Measurements from ENCODE around the gene KLHL40.
A peak's percentile ranks its signal among the peaks of the same experiment; 100 is the strongest.

Gene KLHL40, protein sequence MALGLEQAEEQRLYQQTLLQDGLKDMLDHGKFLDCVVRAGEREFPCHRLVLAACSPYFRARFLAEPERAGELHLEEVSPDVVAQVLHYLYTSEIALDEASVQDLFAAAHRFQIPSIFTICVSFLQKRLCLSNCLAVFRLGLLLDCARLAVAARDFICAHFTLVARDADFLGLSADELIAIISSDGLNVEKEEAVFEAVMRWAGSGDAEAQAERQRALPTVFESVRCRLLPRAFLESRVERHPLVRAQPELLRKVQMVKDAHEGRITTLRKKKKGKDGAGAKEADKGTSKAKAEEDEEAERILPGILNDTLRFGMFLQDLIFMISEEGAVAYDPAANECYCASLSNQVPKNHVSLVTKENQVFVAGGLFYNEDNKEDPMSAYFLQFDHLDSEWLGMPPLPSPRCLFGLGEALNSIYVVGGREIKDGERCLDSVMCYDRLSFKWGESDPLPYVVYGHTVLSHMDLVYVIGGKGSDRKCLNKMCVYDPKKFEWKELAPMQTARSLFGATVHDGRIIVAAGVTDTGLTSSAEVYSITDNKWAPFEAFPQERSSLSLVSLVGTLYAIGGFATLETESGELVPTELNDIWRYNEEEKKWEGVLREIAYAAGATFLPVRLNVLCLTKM

DNA sequence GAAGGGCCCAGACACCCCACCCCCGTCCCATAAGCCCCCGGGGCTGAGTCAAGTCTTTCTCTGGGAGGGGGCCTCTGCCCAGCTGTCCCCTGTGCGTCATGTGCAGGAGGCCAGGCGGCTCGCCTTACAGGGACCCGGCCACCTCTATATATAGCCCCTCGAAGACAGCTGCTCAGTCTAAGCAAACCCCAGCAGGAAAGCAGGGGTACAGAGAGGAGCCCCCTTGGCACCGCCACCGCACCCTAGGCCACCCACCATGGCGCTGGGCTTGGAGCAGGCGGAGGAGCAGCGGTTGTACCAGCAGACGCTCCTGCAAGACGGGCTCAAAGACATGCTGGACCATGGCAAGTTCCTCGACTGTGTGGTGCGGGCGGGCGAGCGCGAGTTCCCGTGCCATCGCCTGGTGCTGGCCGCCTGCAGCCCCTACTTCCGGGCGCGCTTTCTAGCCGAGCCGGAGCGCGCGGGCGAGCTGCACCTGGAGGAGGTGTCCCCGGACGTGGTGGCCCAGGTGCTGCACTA lies at the start of gene KLHL40:
Gene KLHL40, plus strand, starts transcription at position 175 of the 519 bp plus-strand sequence. Its CDS starts 82 bp downstream, at position 257.
- DNase-seq (ENCODE audit: low read depth), result no peak

DNA sequence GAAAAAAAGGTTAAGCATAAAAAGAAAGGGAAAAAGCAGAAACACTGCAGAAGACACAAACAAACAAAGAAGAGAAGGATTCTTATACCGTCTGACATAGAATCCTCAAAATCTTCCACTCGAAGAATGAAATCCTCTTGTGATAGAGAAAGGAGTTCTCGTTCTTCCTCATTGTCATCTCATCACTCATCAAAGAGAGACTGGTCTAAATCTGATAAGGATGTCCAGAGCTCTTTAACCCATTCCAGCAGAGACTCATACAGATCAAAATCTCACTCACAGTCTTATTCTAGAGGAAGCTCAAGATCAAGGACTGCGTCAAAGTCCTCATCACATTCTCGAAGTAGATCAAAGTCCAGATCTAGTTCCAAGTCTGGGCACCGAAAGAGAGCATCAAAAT lies 48.3 kb upstream of the KLHL40 start:
- no peak for DNase-seq (ENCODE audit: low read depth)

DNA sequence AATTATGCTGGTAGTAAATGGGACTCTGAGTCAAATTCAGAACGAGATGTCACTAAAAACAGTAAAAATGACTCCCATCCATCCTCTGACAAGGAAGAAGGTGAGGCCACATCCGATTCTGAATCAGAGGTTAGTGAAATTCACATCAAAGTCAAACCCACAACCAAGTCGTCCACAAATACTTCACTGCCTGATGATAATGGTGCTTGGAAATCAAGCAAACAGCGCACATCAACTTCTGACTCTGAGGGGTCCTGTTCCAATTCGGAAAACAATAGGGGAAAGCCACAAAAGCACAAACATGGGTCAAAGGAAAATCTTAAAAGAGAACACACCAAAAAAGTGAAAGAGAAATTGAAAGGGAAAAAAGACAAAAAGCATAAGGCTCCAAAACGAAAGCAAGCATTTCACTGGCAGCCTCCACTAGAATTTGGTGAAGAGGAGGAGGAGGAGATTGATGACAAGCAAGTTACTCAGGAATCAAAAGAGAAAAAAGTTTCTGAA lies 46.9 kb upstream of the KLHL40 start:
- DNase-seq (ENCODE audit: low read depth), result no peak

DNA sequence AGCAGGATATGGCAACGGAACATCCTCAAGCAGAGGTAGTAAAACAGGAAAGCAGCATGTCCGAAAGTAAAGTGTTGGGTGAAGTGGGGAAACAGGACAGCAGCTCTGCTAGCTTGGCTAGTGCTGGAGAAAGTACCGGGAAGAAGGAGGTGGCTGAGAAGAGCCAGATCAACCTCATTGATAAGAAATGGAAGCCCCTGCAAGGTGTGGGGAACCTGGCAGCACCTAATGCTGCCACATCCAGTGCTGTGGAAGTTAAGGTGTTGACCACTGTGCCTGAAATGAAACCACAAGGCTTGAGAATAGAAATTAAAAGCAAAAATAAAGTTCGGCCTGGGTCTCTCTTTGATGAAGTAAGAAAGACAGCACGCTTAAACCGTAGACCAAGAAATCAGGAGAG lies 46.1 kb upstream of the KLHL40 start:
- DNase-seq (ENCODE audit: low read depth), result no peak

DNA sequence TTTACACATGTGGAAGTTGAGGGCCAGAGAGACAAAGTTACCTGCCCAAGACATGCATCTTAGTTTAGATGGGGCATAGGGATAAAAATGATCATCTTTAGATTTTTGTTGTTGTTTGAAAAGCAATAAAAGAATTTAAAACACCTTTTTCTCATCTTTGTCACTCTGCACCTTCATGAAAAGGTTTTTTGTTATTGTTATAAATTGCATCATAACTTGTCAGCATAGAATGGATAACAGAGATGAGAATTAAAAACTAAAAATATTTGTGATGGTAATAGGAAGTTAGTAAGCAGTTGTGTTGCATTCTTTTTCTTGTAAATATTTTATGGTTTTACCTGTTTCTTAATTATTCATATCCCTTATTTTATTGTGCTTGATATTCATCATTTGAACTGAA lies 45.2 kb upstream of the KLHL40 start:
- no peak for DNase-seq (ENCODE audit: low read depth)

DNA sequence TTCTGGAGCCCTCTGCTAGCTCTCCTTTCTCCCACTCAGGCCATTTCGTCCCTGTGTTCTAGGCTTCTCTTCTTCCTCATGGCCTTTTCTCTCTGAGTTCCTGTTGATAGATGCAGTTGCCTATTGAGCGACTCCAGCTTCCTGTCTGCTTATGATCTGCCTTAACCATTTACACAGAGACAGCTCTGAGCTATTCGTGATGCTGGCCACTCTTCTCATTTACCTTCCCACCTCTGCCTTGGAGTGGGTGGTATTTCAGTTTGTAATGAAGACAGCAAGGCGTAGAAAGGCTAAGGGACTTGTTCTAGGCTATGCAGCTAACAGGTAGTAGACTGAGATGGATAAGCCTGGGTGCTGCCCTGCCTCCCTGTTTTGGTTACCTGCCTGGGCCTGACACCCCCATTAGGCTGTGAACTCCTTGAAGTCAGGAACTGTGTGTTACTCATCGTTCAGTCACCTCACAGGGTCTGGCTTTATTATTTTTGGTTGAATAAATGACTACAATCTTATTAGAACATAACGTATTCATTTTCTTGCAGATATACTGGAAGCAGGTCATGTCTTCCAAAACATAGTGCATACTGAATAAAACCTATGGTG lies 44.5 kb upstream of the KLHL40 start:
- DNase-seq (ENCODE audit: low read depth), result no peak

DNA sequence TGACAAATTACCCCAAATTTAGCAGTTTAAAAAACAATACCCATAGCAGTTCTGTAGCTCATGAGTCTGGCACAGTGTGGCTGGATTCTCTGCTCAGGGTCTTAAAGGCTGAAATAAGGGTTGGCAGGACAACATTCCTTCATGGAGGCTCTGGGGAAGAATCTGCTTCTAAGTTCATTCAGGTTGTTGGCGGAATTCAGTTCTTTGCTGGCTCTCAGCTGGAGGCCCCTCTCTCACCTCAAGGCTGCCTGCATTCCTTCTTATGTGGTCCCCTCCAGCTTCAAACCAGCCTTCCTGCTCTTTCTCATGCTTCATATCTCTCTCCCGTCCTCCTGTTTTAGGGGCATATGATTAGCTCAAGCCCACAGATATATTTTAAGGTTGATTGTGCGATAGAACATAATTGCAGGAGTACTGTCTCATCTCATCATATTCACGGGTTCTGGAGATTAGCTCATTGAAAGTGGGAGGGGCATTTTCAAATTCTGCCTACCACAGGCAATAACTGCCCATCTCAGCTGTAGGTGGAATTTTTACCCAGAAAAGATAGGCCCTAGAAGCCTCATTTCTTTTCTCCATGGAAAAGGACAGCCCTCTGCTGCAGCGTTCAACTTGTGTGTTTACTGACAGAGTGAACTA lies 37.4 kb upstream of the KLHL40 start:
- DNase-seq (ENCODE audit: low read depth), result no peak

DNA sequence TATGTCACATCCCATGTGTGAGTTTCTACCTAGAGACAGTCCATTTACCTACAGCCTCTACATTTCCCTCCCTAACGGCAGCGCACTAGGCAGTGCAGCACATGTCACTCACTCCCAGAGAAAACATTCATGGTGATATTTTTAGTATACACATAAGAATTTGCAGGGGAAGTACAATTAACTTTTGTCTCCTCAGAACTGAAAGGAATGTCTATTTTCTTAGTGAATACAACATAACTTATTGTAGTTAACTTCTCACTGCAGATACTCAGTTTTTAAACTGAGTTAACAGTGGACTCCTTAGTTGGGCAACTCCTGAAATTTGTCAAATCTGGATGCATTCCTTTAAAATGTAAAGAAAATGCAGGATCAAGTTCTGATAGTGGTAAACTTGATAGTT lies 36.3 kb upstream of the KLHL40 start:
- DNase-seq (ENCODE audit: low read depth), result no peak

DNA sequence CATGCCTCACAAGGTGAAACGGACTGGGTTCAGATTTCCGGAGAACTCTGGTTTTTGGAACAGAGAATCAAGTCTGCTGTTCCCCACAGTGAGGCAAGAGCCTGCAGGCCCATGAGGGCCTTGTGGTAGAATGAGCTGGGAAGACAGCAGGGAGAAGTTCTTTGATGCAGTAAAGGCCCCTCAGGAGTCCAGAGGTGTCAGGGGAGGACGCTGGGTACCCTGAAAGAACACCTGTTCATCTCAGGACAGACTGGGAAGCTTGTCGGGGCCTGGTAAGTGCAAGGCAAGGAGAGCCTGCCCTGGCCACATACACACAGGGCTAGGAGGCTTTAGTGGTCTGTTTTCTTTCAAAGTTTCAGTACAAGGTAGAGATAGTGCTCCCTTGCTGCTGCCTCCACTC lies 35.6 kb upstream of the KLHL40 start:
- no peak for DNase-seq (ENCODE audit: low read depth)

DNA sequence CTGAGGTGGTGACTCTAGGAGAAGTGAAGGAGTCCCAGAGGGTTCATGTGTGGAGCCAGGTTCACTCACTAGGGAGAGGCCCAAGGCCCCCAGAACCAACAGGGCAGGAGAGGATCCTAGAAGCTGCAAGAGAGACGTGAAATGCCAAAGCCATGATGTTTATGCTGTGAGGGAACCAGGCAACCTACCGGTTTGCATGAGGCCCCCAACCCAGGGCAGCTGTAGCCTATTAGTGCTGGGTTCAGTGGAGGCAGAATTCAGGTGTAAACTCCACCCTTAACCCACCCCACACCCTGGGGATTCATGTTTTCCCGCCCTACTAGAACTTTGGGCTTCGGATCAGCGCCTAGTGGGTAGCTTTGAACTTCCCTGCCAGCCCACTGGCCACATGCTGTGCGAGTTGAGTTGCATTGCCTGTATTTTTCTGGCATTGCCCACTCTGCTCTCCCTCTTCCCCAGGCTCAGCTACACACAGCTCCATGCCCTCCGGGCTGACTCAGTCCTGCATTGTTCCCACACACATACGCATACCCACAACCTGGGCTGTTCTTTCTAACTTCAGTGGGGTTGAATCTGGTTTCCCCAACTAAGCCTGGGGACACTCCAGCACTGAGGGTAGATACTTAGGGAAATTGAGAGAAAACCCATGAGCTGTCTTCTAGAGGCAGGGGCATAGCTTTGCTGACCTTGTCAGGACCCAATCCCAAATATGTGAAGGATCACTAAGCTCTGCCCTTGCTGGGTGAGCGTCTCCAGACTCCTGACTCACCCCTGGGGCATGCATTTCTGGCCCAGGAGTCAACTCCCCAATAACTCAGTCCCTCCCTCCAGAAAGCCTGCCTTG lies 33.9 kb upstream of the KLHL40 start:
- no peak for DNase-seq (ENCODE audit: low read depth)

DNA sequence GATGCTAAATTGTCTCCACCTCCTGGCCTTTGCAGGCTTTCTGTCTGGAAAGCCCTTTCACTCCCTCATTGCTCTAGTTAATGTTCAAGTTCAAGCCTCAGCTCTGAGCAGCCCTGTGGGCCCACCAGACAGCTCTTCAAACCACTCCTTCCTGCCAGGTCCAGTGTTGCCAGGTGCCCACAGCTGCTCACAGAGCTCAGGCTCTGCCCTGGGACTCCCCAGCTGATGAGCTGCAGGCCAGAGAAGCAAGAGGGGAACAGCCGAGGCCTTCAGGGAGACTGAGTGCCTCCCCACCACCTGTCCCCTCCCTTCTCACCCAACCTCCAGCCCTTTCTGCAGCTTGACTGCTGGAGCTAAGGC lies 33.1 kb upstream of the KLHL40 start:
- DNase-seq (ENCODE audit: low read depth), result no peak

DNA sequence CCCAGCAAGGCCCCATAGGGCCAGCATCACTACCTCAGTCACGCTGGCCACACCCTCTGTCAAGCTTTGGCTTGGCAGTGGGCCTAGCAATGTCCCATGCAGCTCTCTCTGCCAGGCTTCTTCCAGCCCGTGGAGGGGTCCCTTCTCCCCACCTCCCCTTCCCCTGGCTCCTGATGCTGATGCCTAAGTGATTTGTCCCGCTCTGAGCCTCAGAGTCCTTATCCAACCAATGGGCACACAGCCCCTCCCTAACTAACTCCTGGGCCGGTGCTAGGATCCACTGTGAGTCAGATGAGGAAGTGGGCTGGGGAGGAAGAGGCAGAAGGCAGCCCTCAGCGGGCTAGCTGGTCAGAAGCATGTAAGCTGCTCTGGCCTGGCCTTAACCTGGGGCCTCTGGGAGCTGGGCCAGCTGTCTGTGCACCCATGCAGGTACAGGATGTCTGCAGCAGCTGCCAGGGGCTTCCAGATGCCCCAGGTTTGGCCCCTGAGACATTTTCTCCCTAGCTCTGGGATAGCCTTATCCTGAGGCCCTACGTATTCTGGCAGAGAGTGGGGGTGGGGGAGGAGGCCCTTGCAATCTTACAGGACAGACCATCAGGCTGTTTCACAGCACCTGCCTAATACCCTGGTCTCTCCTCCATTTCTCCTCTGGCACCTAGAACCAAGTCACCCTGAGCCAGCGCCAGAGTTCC lies 32.6 kb upstream of the KLHL40 start:
- peak; percentile 51 for DNase-seq (ENCODE audit: low read depth)

DNA sequence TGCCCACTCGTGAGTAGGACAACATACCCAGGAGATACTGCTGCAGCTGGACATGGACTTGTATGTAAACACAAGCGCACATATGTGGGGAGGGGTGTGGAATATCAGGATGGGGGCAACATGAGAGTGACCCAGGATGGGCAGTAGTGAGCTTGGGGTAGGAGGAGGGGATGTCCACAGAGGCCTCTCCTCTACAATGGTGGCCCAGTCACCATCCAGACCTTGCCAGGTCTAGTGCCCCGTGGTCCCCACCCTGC lies 32.1 kb upstream of the KLHL40 start:
- no peak for DNase-seq (ENCODE audit: low read depth)

DNA sequence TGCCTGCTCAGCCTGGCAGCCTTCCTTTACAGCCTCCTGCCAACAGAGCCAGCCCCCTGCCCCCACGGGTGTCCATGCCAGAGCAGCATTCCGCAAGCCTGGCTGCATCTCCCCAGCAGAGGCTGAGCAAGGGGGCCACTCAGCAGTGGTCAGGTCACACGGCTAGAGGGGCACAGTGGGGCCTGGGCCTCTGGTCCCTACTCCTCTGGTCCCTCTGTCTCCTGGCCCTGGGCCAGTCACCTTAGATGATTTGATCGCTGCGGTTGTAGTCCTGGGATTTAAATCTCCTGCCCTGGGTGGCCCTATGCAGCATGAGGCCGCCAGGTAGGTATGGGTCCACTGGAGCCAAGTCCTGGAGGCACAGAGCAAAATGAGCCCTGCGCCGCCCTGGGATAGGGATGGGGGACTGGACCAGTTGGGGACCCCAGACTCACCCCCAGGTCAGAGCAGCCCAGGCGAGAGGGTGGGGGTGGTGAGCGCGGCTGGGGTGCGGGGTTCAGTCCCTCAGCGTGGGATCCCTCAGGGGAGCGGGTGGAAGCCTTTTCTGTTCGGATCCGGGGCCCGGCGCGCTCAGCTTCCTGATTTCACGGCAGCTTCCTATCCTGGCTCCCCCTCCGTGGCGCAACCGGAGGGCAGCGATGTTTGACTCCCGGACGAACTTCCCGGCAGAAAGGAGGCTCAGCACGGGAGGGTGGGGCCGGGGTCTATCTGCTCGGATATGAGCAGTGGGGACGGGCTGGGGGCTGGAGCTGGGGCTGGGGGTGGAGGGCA lies 31.6 kb upstream of the KLHL40 start, which contains the start of gene ZBTB47:
Gene ZBTB47, plus strand, starts transcription at position 138 of the 771 bp plus-strand sequence. CDS start 4,659 bp downstream, outside the sequence.
- DNase-seq (ENCODE audit: low read depth), result no peak

DNA sequence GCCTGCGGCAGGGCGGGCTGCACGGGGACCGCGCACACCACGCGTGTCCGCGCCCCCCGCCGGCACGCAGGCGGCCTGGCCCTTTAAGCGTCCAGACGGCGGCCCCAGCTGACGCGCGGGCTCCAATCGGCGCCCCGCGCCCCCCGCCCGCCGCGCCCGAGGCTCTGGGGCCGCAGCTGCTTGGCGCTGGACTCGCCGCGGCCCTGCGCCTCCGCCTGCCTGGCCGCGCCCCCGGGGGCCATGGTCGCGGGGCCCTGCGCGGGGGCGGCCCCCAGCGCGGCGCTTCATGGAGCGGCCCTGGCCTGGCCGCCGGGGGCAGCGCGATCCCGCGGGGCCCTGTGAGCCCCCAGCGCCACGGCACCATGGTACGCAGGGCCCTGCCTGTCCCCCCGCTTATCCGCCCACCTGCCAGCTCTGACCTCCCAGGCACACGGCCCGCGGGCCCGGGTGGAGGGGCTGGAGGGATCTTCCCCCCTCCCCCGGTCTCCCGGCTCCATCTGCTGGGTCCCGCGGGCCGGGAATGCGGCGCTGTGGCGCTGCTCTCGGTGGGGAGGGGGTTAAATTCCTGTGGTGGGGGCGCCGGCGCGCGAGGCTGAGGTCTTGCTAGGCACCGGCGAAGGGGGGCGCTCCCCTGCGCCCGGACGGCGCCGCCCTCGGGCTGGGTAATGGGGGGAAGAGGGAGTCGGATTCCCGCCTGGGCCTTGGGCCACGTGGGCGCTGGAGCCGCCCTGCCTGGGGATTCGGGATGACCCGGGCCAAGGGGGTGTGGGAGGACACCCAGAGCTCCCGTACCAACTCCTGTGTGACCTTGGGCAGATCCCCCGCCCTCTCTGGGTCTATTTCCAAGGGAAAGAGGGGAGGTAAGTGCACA lies 30.8 kb upstream of the KLHL40 start:
- no peak for DNase-seq (ENCODE audit: low read depth)

DNA sequence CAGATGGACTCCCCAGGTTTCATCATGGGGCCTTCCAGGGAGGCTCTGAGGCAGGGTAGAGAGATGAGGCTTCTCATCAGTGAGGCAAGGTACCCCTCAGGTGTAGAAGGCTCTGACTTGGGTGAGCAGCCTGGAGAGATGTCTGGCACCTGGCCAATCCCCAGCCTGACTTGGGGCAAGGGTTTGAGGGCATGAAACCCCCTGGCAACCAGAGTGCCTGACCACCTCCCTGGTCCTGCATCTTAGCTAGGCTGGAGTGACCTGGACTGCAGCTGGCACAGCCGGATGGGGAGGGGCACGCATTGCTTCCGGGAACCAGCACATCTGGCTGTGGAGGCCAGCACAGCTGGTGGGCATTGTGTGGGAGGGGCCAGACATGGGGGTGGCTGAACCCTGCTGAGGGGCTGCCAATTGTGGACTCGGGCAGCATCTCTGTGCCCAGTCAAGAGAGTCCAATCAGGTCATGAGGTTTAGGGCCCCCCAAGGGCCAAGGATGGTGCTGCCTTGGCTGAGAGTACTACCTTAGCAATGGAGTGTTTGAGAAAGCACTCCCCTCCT lies 29.9 kb upstream of the KLHL40 start:
- no peak for DNase-seq (ENCODE audit: low read depth)

DNA sequence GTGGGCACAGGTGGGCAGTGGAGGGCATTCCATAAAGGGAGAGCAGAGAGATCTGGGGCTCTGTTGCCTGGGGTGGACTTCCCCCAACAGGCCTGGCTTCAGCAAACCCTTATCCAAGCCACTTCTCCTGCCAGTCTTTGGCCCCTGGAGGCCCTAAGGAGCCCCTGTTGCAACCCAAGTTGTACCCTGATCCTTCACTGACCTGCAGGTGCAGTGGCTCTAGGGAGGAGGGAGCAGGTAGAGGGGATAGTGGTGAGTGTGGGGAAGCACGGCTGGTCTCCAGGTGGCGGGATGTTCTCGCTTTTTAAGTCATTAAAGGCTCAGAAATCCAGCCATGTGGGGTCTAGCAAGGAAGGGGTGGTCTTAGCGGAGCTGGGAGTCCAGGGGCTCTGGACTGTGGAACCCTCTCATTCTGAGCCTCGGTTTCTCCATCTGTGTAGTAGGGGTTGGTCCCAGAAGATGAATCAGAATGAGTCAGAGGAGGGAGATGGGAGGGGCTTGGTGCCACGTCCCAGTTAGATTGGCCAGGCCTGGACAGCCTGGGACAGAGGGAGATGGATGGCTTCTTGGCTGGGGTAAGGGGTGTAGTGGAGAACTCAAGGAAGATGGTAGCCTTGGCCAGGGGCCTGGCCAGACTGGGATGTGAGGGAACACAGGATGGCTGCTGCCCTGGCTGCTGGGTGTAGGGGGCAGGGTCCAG lies 29.2 kb upstream of the KLHL40 start:
- no peak for DNase-seq (ENCODE audit: low read depth)

Measured in non-pigmented ciliary epithelial cell (primary cell).